Hepatocyte (in vitro differentiated cells): ENCODE measurements around the gene FKBP14. TPM values are rescaled to one million over a fixed set of nuclear protein-coding genes. Genes with fewer than 3 reads are reported as not detected.

Source experiments
- DNase-seq: peaks from one replicate; pipeline ENCODE4 v3.0.0-alpha.2; 2016; ENCODE audit warnings: low spot score
- H2AFZ ChIP-seq: fragments of 200-600 bp; sonication (generic); 2 replicates; pipeline ENCODE4 v1.6.0; 2016; ENCODE audit warnings: antibody characterized with exemption, mild to moderate bottlenecking
- H3K27ac ChIP-seq: fragments of 200-600 bp; sonication (generic); 2 replicates; pipeline ENCODE4 v1.5.1; 2016; ENCODE audit warnings: mild to moderate bottlenecking
- H3K27me3 ChIP-seq: fragments of 200-600 bp; sonication (generic); 2 replicates; pipeline ENCODE4 v1.6.1; 2016
- H3K36me3 ChIP-seq: fragments of 200-600 bp; sonication (generic); replicated peaks from 2 replicates; pipeline ENCODE4 v1.5.1; 2016; ENCODE audit warnings: low read depth; ENCODE audit not compliant: insufficient read depth
- H3K4me1 ChIP-seq: fragments of 200-600 bp; sonication (generic); 2 replicates; pipeline ENCODE4 v1.5.1; 2016; ENCODE audit warnings: mild to moderate bottlenecking, moderate library complexity; ENCODE audit not compliant: insufficient read depth
- H3K4me2 ChIP-seq: fragments of 200-600 bp; sonication (generic); 2 replicates; pipeline ENCODE4 v1.6.0; 2016
- H3K4me3 ChIP-seq: fragments of 200-600 bp; sonication (generic); 2 replicates; pipeline ENCODE4 v1.5.1; 2016; ENCODE audit warnings: mild to moderate bottlenecking
- H3K79me2 ChIP-seq: fragments of 200-600 bp; sonication (generic); 2 replicates; pipeline ENCODE4 v1.6.0; 2017; ENCODE audit warnings: mild to moderate bottlenecking
- H3K9me2 ChIP-seq: fragments of 200-600 bp; sonication (generic); replicated peaks from 2 replicates; pipeline ENCODE4 v1.6.0; 2017; ENCODE audit warnings: mild to moderate bottlenecking; ENCODE audit not compliant: insufficient read depth
- H3K9me3 ChIP-seq: fragments of 200-600 bp; sonication (generic); 2 replicates; pipeline ENCODE4 v1.5.1; 2016; ENCODE audit warnings: low read depth, mild to moderate bottlenecking
- H4K20me1 ChIP-seq: fragments of 200-600 bp; sonication (generic); 2 replicates; pipeline ENCODE4 v1.6.0; 2016; ENCODE audit warnings: mild to moderate bottlenecking; ENCODE audit not compliant: insufficient read depth, poor library complexity, severe bottlenecking
- EZH2 ChIP-seq: fragments of 200-600 bp; sonication (generic); IDR thresholded peaks from 2 replicates; pipeline ENCODE4 v1.6.1; 2016; ENCODE audit warnings: antibody characterized with exemption, mild to moderate bottlenecking, borderline replicate concordance
- EZH2phosphoT487 ChIP-seq: fragments of 200-600 bp; sonication (generic); IDR thresholded peaks from one replicate; pipeline ENCODE4 v1.6.1; 2018; ENCODE audit warnings: antibody characterized with exemption, mild to moderate bottlenecking, low read depth, moderate library complexity; ENCODE audit not compliant: unreplicated experiment, severe bottlenecking
- WGBS: methylation state at CpG from one replicate; pipeline ENCODE4 v1.1.6; 2016; ENCODE audit warnings: low lambda C conversion rate; ENCODE audit errors: missing lambda C conversion rate; 5-methylcytosine and 5-hydroxymethylcytosine counted together
- polyA plus RNA-seq: library from polyadenylated mRNA; unstranded; fragments of >200 nt; fragmentation: Nextera tagmentation; extraction: Ambion mirVana; gene quantifications from 2 replicates; pipeline ENCODE4 v1.2.1, GENCODE V29; 2016
- total RNA-seq: library from RNA; depleted of rRNA; stranded (reverse); fragments of >200 nt; gene quantifications from 2 replicates; pipeline ENCODE4 v1.2.3, GENCODE V29; 2014
- TF ChIP-seq, protein P1 (sequence below): fragments of 200-600 bp; sonication (generic); IDR thresholded peaks from 2 replicates; pipeline ENCODE4 v1.5.1; 2016; ENCODE audit warnings: antibody characterized with exemption, mild to moderate bottlenecking; ENCODE audit not compliant: poor library complexity

The FKBP14 gene, protein sequence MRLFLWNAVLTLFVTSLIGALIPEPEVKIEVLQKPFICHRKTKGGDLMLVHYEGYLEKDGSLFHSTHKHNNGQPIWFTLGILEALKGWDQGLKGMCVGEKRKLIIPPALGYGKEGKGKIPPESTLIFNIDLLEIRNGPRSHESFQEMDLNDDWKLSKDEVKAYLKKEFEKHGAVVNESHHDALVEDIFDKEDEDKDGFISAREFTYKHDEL
- total RNA-seq (35.4 and 45.4 TPM in 2 replicates), polyA plus RNA-seq (36.5 and 38.7 TPM in 2 replicates)

DNA sequence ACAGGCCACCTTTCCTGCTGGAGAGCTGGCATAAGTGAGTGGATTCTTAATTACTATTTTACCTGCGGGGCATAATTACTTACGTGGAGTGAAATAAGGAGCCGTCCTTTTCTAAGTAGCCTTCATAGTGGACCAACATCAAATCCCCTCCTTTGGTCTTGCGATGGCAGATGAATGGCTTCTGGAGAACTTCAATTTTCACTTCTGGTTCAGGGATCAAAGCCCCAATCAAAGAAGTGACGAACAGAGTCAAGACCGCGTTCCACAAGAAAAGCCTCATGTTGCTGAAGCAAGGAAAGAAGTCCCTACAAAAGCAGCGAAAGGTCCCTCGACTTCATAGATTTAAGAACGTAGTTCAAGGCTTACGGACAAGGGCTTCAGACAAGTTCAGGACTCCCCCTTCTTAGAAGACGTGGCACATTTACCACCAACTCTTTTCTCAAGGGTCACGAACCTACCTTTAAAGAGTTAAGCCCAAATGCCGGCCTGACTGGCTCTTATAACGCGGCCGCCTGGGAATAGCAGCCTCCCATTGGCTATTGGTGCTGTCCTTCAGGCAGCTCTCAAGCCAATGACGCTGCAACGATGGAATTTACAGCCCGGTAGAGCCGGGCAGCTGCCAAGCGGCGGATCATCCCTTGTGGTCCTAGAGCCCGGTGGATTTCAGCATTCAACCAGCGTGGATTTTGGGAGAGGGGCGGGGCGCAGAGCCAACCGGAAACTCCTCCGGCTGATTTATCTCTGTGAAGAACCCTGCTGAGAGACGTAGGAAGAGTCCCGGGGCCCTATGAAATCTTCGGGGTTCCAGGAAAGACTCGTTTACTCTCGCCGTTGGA, at the start of gene FKBP14:
FKBP14 (minus strand) TSS at position 474 of the 836 bp plus-strand sequence; CDS start at position 280, 194 bp downstream.
- H2AFZ ChIP-seq, result peak within 1 kb of the TSS; percentile 56
- peak within 1 kb of the TSS; percentile 77 for H3K4me2 ChIP-seq
- no peak for TF ChIP-seq EZH2phosphoT487
- no peak for TF ChIP-seq EZH2
- TF ChIP-seq, protein P1, sequence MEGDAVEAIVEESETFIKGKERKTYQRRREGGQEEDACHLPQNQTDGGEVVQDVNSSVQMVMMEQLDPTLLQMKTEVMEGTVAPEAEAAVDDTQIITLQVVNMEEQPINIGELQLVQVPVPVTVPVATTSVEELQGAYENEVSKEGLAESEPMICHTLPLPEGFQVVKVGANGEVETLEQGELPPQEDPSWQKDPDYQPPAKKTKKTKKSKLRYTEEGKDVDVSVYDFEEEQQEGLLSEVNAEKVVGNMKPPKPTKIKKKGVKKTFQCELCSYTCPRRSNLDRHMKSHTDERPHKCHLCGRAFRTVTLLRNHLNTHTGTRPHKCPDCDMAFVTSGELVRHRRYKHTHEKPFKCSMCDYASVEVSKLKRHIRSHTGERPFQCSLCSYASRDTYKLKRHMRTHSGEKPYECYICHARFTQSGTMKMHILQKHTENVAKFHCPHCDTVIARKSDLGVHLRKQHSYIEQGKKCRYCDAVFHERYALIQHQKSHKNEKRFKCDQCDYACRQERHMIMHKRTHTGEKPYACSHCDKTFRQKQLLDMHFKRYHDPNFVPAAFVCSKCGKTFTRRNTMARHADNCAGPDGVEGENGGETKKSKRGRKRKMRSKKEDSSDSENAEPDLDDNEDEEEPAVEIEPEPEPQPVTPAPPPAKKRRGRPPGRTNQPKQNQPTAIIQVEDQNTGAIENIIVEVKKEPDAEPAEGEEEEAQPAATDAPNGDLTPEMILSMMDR, result no peak
- H3K9me3 ChIP-seq, result no peaks in the 10 kb centered on the region
- whole genome bisulfite sequencing, result under 1% methylated on average over 35 of the region's 35 CpGs
- peak; percentile 99 for DNase-seq
- H3K4me1 ChIP-seq, result peaks cover 27% of the 10 kb centered on the region
- H3K4me3 ChIP-seq, result peak within 1 kb of the TSS; percentile 53
- H3K27ac ChIP-seq, result peak within 1 kb of the TSS; percentile 85
- H3K9me2 ChIP-seq, result no peaks in the 10 kb centered on the region
- H4K20me1 ChIP-seq, result peaks cover 2% of the 10 kb centered on the region
- no peaks in the 10 kb centered on the region for H3K27me3 ChIP-seq
- peaks cover 64% of the 10 kb centered on the region for H3K79me2 ChIP-seq
- no peaks in the 10 kb centered on the region for H3K36me3 ChIP-seq

DNA sequence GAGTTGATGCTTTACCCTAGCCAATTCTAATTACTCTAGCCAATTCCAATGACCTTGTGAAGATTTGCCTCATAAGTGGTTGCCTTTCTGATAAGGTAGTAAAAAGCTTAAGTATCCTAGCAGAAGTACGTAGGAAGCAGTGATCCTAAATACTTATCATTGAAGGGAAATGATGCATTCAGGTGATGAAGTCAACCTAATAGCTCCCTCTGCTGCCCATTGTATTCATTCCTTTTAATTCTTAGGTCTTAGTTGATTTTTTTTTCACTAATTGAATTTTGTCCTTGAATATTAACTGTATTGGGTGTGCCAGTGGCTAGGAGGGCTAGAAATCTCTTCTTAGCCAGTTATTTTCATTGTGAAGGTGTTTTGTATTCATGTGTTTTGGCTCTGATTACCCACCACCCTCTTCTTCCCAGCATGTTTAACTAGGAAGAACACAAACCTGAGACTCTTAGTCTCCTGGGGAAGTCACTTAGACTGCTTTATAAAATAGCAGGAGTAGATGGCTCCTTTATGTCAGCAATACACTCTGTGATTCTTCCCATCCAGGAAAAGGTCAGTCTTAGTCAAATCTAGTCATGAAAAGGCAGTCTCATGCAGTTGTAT, 48.0 kb upstream of the FKBP14 start:
- Histone ChIP-seq H3K9me2 (no peaks in the 10 kb centered on the region), H2AFZ (no peak overlapping the region), H3K79me2 (no peaks in the 10 kb centered on the region), H3K4me1 (no peaks in the 10 kb centered on the region), H3K27me3 (no peaks in the 10 kb centered on the region), H3K9me3 (no peaks in the 10 kb centered on the region), H4K20me1 (no peaks in the 10 kb centered on the region), H3K4me3 (no peak overlapping the region), H3K27ac (no peak overlapping the region), H3K36me3 (no peaks in the 10 kb centered on the region), H3K4me2 (no peak overlapping the region)
- TF ChIP-seq EZH2 (no peak), EZH2phosphoT487 (no peak)
- TF ChIP-seq, protein P1, result peak; percentile 57
- peak; percentile 54 for DNase-seq
- 52% methylated on average over 1 of the region's 1 CpG for WGBS

DNA sequence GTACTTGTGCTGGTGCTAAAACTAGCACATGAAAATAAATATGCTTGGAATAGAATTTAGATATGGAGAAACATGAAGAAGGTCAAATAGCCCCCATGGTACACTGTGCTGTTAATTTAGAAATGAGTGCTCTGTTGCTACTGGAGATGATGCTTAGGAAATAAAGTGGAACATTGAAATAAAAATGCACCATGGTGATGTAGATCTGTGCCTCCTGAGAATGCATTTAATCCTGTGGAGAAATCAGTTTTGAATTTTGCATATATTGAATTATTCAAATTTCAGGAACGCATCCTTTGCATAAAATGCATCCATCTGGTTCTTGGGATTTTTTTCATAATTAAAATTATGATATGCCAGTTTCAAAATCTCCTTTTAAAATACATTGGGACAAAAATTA, 46.2 kb upstream of the FKBP14 start:
- H3K4me3 ChIP-seq, result no peak overlapping the region
- WGBS, result 100% methylated on average over 1 of the region's 1 CpG
- H3K36me3 ChIP-seq, result no peaks in the 10 kb centered on the region
- no peaks in the 10 kb centered on the region for H4K20me1 ChIP-seq
- no peaks in the 10 kb centered on the region for H3K9me2 ChIP-seq
- no peaks in the 10 kb centered on the region for H3K79me2 ChIP-seq
- DNase-seq, result no peak
- H2AFZ ChIP-seq, result no peak overlapping the region
- H3K27ac ChIP-seq, result no peak overlapping the region
- TF ChIP-seq EZH2phosphoT487, result no peak
- TF ChIP-seq, protein P1, result no peak
- TF ChIP-seq EZH2, result no peak
- no peaks in the 10 kb centered on the region for H3K27me3 ChIP-seq
- no peaks in the 10 kb centered on the region for H3K4me1 ChIP-seq
- H3K9me3 ChIP-seq, result no peaks in the 10 kb centered on the region
- H3K4me2 ChIP-seq, result no peak overlapping the region
